COR-L47 (cell line): ENCODE results near the gene MAN1B1.

Experiments used
- DNase-seq: peaks from one replicate; lab custom pipeline; 2025; lab: John Stamatoyannopoulos, UW

MAN1B1 gene

GRCh38 chr9:137086531-137087408, at the start of gene MAN1B1:
MAN1B1 (plus strand) TSS chr9:137086985; CDS start chr9:137087000, 15 bp downstream.
- peak; percentile 99 for DNase-seq

- DNase-seq, result no peak
These were observed 49.8 kb upstream of the MAN1B1 start for GRCh38 chr9:137037035-137037434.

GRCh38 chr9:137037483-137037882, 49.3 kb upstream of the MAN1B1 start:
- DNase-seq, result no peak

- DNase-seq, result no peak
These were observed 47.9 kb upstream of the MAN1B1 start for GRCh38 chr9:137038916-137039315.

GRCh38 chr9:137039611-137040366, 47.0 kb upstream of the MAN1B1 start:
- no peak for DNase-seq

- DNase-seq, result no peak
These were observed 46.2 kb upstream of the MAN1B1 start for GRCh38 chr9:137040568-137040967.

- no peak for DNase-seq
These were observed 45.7 kb upstream of the MAN1B1 start for GRCh38 chr9:137041124-137041523.

GRCh38 chr9:137042751-137043727, 43.7 kb upstream of the MAN1B1 start:
- no peak for DNase-seq

- no peak for DNase-seq
These were observed 42.7 kb upstream of the MAN1B1 start for GRCh38 chr9:137044037-137044436.

GRCh38 chr9:137044502-137045177, 42.1 kb upstream of the MAN1B1 start:
- DNase-seq, result peak; percentile 75

- DNase-seq, result no peak
These were observed 41.3 kb upstream of the MAN1B1 start for GRCh38 chr9:137045294-137046087.

GRCh38 chr9:137046088-137046787, 40.5 kb upstream of the MAN1B1 start, which contains the start of gene NPDC1:
NPDC1 (minus strand) TSS chr9:137046177; CDS start chr9:137045989, 188 bp downstream.
- DNase-seq, result peak; percentile 90

GRCh38 chr9:137048655-137049543, 37.9 kb upstream of the MAN1B1 start:
- no peak for DNase-seq

GRCh38 chr9:137049544-137050449, 37.0 kb upstream of the MAN1B1 start:
- peak; percentile 62 for DNase-seq

GRCh38 chr9:137050570-137050969, 36.2 kb upstream of the MAN1B1 start:
- DNase-seq, result no peak

- no peak for DNase-seq
These were observed 35.5 kb upstream of the MAN1B1 start for GRCh38 chr9:137051145-137051724.

GRCh38 chr9:137052293-137052692, 34.5 kb upstream of the MAN1B1 start:
- DNase-seq, result no peak
